ENCODE measurements around the gene IL18.
"Not testable (repeated sequence)": the region's sequence is repeated elsewhere in the genome, so short reads cannot be mapped to it uniquely, and the experiment has no call there.

IL18 gene

DNA sequence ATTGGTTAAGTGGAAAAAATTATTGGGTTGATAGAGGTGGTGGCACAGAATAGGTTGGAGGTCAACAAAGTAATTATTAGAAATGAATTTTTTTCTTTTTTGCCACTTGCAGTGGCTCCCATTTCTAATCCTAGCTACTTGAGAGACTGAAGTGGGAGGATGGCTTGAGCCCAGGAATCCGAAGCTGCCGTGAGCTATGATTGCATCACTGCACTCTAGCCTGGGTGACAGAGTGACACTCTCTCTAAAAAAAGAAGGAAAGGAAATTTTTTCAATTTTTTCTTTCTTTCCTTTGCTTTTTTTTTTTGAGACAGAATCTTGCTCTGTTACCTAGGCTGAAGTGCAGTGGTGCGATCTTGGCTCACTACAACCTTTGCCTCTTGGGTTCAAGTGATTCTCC, 9.3 kb upstream of the IL18 start:
- in situ Hi-C loops (cut with MboI; ENCODE audit: low sequenced_read_pairs): no loop called here

DNA sequence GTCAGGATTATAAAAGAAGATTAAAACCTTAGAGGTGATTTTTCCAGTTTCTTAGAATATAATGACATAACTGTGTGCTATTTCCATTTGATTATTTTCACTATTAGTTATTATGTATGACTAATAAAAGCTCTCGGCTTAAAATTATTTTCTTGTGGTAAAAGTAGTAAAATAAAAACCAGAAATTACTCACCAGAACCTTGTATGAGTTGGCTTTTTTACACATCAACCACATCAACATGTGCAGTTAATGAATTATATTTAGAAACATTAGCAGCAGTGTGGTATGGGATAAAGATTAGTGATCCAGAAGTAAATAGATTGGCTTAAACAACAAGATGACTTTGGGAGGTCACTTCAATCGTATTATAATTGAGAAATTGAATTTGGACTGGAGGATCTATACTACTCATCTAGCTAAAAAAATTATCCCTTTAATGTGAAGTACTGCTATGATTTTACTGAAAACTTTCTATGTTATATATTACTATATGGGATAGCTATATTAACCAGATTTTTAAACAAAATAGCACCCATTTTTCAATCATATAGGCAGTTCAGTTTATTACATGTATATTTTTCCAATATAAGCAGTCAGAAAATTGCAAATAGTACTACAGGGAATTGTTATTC, 8.6 kb upstream of the IL18 start:
- in situ Hi-C loops (cut with MboI; ENCODE audit: low sequenced_read_pairs): no loop called here

DNA sequence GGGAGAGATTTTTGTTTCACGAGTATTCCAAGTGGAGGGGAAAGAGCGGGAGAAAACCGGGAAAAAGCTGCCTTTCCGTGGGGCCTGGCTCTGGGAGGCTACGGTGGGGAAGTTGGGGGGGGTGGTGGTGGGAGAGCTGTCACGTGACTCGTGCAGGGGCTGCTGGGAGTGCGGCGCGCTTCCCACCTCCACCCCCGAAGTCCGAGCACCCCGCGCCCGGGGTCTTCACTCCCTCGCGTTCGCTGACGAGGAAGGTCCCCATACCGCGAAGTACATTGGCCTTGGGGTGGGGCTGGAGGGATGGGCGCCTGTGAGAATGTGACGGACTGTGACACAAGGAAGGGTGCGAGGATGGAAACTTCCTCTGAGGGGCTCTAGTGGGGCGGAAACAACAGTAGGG, 3.3 kb upstream of the IL18 start, which contains the start of gene TEX12:
Gene TEX12, plus strand, starts transcription at position 228 of the 400 bp plus-strand sequence. CDS start 1,897 bp downstream, outside the sequence.
- in situ Hi-C loops (cut with MboI; ENCODE audit: low sequenced_read_pairs): no loop called here

DNA sequence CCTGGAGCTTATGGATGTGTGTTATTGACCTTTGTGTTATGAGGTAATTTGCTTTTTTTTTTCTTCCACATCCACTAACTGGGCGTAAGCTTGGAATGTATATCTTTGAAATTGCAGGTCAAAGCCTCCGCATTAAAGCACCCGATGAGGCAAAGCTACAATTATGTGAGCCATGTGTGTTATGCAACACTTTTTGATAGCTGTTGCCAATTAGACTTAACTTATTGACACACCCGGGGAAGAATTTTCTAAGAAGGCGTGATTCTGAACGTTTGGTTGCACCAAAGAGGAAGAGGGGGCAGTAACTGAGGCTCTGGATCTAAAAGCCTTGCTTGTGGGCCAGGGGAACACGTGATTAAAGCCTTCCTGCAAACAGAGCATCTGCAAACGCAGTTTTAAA, 2.7 kb upstream of the IL18 start:
- in situ Hi-C loops (cut with MboI; ENCODE audit: low sequenced_read_pairs): no loop called here

DNA sequence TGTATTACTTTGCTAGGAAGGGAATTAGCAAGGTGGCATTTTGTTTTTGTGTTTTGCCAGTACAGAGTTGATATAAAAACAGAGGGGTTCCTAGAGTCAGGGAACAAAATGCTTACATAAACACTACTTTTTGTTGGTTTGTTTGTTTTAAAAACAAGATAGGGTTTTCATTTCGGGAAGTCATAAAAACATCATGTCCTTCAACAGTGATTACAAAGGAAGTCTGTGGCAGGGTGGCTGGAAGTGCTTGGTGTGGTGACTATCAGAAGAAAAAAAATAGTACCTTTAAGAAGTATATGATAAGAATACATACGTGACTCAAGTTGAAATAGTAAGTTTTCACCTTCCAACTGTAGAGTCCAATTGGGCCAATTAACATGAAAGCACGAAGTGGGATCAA, 1.2 kb upstream of the IL18 start:
- in situ Hi-C loops (cut with MboI; ENCODE audit: low sequenced_read_pairs): no loop called here

DNA sequence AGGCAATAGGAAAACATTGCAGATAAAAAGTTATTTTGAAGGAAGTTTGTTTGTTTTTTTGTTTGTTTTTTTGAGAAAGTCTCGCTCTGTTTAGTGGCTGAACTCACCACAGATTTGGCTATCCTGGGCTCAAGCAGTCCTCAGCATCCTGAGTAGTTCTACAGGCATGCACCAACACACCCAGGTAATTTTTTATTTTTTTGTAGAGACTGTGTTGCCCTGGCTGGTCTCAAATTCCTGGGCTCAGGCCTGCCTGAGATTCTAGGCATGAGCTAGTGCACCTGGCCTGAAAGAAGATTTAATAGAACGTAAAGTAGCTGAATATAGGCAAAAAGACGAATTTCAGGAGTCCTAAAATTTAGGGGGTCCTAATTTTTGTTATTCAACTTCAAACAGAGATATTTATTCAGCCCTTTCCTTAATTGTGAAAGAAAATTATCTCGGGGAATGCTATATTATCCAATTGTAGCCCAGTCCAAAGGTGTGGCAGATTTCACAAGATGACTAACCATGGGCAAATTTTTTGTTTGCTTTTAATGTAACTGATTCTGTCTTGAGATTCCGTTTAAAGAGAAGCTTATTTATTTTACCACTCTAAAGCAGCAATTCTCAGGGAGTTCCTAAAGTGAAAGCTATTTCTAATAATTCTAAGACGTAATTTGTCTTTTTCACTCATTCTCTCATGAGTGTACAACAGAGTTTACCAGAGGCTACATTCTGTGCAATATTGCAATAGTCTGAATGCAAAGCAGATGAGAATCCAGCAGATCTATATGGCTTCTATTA, 940 bp downstream of the IL18 start:
- in situ Hi-C loops (cut with MboI; ENCODE audit: low sequenced_read_pairs): no loop called here

DNA sequence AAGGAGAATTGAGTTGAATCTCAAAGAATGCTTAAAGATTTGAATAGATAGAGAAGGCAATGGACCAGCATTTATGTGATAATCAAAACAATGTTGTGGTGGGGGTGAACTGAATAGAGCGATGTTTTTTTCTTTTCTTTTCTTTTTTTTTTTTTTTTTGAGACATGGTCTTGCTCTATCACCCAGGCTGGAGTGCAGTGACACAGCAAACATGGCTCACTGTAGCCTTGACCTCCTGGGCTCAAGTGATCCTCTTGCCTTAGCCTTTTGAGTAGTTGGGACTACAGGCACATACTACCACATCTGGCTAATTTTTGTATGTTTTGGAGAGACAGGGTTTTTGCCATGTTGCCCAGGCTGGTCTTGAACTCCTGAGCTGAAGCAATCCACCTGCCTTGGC, 1.7 kb downstream of the IL18 start:
- in situ Hi-C loops (cut with MboI; ENCODE audit: low sequenced_read_pairs): not testable (repeated sequence)

DNA sequence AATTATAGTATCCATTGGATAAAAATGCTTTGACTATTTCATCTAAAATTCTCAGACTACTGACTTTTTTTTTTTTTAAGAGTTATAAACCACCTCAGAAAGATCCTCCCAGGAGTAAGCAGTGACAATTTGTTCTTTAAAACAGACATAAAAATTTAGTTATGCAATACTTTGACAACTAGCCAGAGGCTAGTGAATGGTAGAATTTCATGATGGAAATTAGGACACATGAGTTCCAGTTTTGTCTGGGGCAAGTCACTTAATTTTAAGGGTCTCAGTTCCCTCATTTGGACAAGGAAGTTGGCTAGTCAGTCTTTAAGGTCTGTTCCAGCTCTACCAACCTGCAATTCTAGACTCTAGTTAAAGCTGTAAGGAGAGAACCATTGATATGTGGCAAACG, 2.9 kb downstream of the IL18 start:
- in situ Hi-C loops (cut with MboI; ENCODE audit: low sequenced_read_pairs): no loop called here

DNA sequence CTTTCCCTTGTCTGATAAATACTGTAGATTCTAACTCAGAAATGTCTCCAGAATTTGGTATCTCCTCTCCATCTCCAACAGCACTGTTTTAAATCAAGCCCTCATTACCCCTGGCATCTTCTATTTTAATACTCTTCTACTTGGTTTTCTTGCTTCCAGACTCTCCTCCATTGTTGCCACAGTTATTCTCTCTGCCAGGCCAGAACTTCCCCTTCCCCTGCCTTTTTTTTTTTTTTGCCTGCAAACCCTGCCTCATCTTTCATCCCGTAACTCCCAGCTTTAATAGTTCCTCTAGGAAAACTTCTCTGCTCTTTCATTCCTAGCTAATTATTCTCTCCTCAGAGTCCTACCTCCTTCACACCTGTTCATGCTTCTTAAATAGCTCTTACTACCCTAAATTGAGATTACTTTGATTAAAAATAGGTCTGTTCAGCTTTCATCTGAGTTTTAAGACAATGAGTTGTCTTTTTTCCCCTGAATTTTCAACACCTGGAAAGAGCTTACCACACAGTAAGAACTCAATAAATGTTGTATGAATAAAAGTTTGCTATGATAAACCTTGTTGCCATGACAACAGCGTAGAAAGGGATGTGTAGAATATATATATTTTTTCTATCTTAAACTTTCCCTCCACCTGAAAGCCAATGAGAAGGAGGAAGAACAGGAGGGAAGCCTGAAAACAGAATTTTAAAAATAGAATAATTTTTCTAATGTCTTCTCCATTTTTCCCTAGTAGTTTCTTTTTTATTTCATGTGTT, 3.6 kb downstream of the IL18 start:
- in situ Hi-C loops (cut with MboI; ENCODE audit: low sequenced_read_pairs): no loop called here

DNA sequence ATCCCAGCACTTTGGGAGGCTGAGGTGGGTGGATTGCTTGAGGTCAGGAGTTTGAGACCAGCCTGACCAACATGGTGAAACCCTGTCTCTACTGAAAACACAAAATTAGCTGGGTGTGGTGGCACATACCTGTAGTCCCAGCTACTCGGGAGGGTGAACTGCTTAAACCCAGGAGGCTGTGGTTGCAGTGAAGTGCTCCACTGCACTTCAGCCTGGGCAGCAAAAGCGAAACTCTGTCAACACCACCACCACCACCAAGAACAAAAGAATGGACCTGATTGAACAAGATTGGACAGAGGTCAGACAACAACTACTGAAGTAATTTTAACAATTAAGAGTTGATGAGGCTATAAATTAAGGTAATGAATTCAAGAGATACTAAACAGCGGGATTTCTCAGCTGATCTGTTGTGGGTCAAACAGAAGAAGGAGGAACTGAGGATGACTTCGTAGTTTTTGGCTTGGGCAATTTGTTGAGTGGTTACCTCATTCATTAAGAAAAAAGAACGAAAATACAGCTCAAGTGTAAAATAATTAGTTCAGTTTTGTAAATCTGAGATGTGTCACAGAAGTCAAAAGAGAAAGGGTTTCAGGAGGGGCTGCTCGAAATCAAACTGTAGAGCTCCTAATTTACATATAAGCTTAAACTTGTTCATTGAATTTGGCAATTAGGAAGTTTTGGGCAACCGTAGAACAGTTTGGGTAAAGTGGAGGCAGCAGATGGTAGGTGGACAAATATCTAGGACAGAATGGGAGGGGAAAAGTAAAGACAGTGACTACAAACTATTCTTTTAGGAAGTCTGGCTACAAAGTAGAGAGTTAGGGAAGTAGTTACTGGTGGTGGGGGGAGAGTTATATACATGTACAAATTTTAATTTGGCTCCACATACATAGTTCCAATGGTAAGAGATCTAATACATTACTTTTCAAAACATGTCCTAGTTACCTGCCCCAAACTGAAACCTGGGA, 4.5 kb downstream of the IL18 start:
- in situ Hi-C loops (cut with MboI; ENCODE audit: low sequenced_read_pairs): no loop called here

DNA sequence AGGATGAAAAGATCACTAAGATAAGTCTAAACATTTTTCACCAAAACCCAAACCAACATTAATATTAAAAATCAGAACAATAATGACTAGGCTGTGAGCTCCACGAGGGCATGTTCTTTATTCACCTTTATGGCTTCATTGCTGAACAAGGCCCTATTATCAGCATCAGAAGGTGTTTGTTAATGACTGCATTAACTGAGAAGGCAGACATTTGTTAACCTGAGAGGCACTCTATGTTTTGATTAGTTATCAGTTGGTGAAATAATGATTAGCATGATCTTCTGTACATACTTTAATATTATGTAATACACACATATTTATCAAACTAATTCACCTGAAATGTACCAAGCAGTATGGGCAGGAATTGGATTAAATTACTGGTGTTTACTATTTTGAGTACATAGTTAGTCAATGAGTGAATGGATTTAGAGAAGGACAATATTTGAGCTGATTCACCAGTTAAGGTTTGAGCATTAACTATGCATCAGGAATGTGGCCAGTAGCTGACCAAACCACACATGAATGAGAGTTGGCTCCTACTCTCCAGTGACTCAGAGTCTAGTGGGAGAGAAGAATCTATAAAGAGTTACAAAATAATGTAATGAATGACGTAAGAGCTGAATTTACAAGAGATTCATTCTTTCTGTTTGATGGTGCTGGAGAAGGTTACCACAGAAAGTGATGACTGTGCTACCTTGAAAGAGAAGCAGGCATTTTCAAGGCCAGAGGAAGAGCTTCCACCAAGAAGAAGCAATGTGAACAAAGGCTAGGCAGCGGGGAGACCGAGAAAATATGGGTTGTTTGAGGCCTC, 6.7 kb downstream of the IL18 start:
- in situ Hi-C loops (cut with MboI; ENCODE audit: low sequenced_read_pairs): no loop called here

DNA sequence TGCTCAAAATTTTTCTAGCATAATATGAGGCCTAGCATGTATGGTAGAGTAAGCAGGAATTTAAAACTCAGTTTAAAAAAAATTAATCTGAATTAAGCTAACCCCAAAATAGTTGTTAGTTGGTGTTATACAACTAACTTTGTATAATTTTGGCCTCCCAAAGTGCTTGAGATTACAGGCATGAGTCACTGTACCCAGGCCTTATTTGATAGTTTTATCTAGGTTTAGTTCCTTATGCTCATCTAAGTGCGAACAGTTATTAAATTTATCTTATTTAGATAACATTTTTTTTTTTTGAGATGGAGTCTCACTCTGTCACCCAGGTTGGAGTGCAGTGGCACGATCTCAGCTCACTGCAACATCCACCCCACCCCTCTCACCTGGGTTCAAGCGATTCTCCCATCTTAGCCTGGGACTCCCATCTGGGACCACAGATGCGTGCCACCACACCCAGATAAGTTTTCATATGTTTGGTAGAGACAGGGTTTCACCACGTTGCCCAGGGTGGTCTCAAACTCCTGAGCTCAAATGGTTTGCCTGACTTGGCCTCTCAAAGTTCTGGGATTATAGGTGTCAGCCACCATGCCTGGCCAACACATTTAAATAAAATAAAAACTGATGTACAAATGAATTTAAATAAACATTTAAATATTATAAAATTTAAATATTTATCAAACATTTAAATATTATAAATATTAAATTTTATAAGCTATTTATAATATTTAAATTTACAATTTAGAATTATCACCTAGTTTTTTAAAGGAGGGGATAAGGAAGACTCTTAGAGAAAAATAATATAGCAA, 7.5 kb downstream of the IL18 start:
- in situ Hi-C loops (cut with MboI; ENCODE audit: low sequenced_read_pairs): no loop called here

DNA sequence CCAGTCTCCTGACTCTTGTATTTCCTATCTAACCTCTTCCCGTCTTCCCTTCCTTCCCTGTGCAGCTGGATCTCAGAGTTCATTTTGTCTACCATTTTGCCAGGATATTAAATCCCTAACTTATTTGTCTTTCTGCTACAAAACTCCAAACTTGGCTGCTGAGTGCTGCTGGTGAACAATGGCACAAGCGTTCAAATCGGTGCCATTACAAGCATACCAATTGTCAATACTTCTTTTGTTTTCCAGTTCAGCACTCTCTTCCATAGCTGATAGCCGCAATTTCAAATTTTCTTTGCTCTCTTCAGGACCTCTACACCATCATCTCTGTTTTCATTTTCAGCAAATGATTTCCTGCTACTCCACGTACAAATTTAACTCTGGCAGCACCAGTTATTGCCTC, 13.4 kb downstream of the IL18 start:
- in situ Hi-C loops (cut with MboI; ENCODE audit: low sequenced_read_pairs): no loop called here

DNA sequence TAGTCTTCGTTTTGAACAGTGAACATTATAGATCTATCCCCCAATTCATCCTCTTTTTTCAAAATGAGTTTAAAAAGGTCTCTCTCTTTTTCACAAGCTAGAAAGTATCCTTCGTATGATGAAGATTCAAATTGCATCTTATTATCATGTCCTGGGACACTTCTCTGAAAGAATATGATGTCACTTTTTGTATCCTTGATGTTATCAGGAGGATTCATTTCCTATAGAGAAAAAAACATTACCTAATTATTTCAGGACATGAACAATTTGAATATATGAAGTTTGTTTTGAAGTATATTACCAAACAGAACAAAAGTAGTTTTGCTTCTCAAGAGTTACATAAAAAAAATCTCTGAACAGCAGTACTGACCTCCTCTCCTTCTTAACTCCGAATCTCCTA, 20.3 kb downstream of the IL18 start:
- in situ Hi-C loops (cut with MboI; ENCODE audit: low sequenced_read_pairs): no loop called here

DNA sequence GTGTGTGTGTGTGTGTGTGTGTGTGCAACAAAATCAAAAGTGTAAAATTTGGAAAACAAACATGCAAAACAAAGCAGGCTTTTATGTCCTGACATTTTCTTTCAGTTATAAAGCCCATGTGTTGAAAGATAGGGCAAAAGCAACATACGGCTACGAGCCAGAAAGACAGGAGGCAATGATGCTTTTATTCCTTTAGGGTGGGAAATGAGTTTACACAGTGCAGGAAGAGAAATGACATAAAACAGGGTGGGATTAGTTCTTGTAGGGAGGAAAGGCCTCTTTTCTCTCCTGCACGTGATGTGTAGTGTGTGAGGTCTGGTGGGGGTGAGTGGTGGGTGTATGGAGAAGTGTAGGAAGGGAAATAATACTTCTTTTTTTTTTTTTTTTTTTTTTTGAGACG, 29.4 kb downstream of the IL18 start:
- in situ Hi-C loops (cut with MboI; ENCODE audit: low sequenced_read_pairs): no loop called here

DNA sequence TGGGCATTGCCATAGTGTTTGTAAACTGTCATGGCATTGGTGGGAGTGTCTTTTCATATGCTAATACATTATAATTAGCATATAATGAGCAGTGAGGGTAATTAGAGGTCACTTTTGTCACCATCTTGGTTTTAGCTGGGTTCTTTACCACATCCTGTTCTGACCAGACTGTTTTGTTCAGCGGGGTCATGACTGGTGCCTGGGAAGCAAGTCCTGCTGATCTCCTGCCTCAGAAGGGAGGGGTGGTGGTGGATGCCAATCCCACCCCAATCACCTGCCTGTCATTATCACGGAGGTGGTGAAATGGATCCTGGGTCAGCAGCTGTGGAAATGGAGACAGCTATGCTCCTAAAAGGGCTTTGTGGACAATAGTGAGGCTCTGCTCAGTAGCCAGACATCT, 31.2 kb downstream of the IL18 start:
- in situ Hi-C loops (cut with MboI; ENCODE audit: low sequenced_read_pairs): no loop called here

DNA sequence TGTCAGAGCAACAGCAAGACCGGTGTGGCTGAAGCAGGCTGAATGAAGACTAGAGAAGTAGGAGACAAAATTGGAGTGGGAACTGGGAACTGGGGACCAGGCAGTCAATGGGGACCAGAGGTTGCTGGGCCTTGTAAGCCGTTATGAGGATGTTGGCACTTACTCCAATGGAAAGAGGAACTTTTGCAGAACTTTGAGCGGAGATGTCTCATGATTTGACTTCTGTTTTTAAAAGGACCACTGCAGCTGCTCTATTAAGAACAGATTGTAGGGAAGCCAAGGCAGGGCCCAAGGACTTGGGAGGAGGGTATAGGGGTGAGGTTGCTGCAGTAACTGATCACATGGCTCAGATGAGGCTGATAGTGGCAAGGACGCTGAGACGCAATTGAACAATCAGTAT, 34.2 kb downstream of the IL18 start:
- in situ Hi-C loops (cut with MboI; ENCODE audit: low sequenced_read_pairs): no loop called here

DNA sequence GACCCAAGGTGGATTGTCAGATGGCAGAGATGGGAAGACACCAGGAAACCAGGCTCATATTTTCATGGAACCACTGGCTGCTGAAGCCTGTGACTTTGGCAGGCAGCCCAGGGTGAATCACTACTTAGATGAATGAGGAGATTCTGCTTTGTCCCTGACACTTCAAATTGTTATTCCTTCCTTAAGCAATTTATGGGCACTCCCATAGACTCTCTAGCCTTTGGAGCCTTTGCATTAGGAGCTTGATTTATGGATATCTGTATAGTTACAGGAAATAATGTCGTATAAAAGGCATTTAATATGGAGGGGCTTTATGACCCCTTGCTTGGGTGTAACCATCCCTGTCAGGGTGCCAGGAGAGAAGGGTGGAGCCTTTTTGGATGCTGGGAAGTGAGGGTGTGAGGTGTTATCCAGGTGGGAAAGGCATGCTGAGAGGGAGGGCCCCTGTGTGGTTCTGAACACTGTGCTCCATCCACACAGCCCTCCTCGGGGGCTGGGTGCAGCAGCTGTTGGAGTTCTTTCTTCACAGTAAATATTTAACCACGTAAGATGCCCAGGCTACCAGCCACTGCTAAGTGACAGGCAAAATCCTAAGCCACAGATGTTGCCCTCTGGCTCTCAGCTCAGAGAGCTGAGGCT, 35.3 kb downstream of the IL18 start:
- in situ Hi-C loops (cut with MboI; ENCODE audit: low sequenced_read_pairs): no loop called here

DNA sequence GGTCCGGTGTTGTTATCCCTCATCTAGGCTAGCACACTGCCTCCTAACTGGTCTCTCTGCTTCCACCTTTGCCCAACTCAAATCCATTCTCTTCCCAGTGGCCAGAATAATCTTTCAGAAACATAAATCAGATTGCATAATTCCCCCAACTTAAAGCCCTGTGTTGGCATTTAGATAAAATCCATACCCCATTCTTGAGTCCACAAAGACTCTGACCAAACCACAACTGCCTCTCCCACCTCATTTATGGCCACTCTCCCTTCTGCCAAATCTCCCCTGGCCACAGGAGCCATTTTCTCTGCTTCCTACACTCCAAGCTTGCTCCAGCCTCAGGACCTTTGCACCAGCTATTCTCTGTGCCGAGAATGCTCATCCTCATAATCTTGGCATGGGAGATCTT, 36.8 kb downstream of the IL18 start:
- in situ Hi-C loops (cut with MboI; ENCODE audit: low sequenced_read_pairs): no loop called here
